HG02973 (cell line): ENCODE measurements around the gene NPY.
A peak's percentile ranks its signal among the peaks of the same experiment; 100 is the strongest.
"Not testable (repeated sequence)": the region's sequence is repeated elsewhere in the genome, so short reads cannot be mapped to it uniquely, and the experiment has no call there.

Experiments
- ATAC-seq: cut with Tn5 transposase; IDR thresholded peaks from one replicate; pipeline ENCODE4 v1.9.1; 2021; ENCODE audit warnings: moderate library complexity; ENCODE audit not compliant: unreplicated experiment

The NPY gene

GRCh38 chr7:24283897-24284698 lies at the start of gene NPY:
Gene NPY, plus strand, starts transcription at chr7:24284190. Its CDS starts 1,051 bp downstream, at chr7:24285241.
- ATAC-seq = no peak

- ATAC-seq = no peak
These were observed 44.7 kb upstream of the NPY start for GRCh38 chr7:24239260-24239659.

- ATAC-seq = no peak
These were observed 42.8 kb upstream of the NPY start for GRCh38 chr7:24241206-24241605.

GRCh38 chr7:24244554-24244953 lies 39.4 kb upstream of the NPY start:
- ATAC-seq = no peak

GRCh38 chr7:24245362-24245761 lies 38.6 kb upstream of the NPY start:
- ATAC-seq = peak; percentile 86

- no peak for ATAC-seq
These were observed 34.7 kb upstream of the NPY start for GRCh38 chr7:24249266-24249665.

- no peak for ATAC-seq
These were observed 32.4 kb upstream of the NPY start for GRCh38 chr7:24251568-24251967.

GRCh38 chr7:24255139-24255538 lies 28.9 kb upstream of the NPY start:
- no peak for ATAC-seq

GRCh38 chr7:24258324-24258723 lies 25.7 kb upstream of the NPY start:
- ATAC-seq = not testable (repeated sequence)

GRCh38 chr7:24271938-24272337 lies 12.1 kb upstream of the NPY start:
- ATAC-seq = no peak

- ATAC-seq = no peak
These were observed 4.5 kb upstream of the NPY start for GRCh38 chr7:24279512-24279911.

GRCh38 chr7:24283554-24283896 lies 465 bp upstream of the NPY start:
- no peak for ATAC-seq

- no peak for ATAC-seq
These were observed 913 bp downstream of the NPY start for GRCh38 chr7:24284699-24285506.

- peak; percentile 98 for ATAC-seq
These were observed 6.1 kb downstream of the NPY start for GRCh38 chr7:24290004-24290641.

GRCh38 chr7:24291271-24291670 lies 7.3 kb downstream of the NPY start:
- no peak for ATAC-seq

GRCh38 chr7:24297362-24297761 lies 13.4 kb downstream of the NPY start:
- no peak for ATAC-seq

- no peak for ATAC-seq
These were observed 14.7 kb downstream of the NPY start for GRCh38 chr7:24298696-24299095.

- ATAC-seq = no peak
These were observed 15.2 kb downstream of the NPY start for GRCh38 chr7:24299192-24299591.

GRCh38 chr7:24301703-24302102 lies 17.7 kb downstream of the NPY start:
- no peak for ATAC-seq

GRCh38 chr7:24304494-24305095 lies 20.6 kb downstream of the NPY start:
- no peak for ATAC-seq

- ATAC-seq = no peak
These were observed 23.3 kb downstream of the NPY start for GRCh38 chr7:24307326-24307725.
